Esophagus muscularis mucosa (tissue), 4 donors: ENCODE results near the gene SORCS2. TPM values are rescaled to one million over a fixed set of nuclear protein-coding genes. Genes with fewer than 3 reads are reported as not detected.

Experiments used
- DNase-seq: peaks from one replicate; pipeline ENCODE4 v3.0.0-alpha.2; 2017; ENCODE audit errors: extremely low spot score
- H3K27ac ChIP-seq, 4 donors: fragments of 200-600 bp; sonication (generic); replicated peaks in 1 of 4; 1 replicate in 3 of 4; 2 replicates in 1 of 4; pipeline ENCODE4 v1.5.1; 2016 to 2019; ENCODE audit warnings: mild to moderate bottlenecking in 1 of 4
- H3K27me3 ChIP-seq, 4 donors: fragments of 200-600 bp; sonication (generic); one replicate each; pipeline versions ENCODE4 v1.5.1 to v1.6.0; 2016 to 2019
- H3K36me3 ChIP-seq, 4 donors: fragments of 200-600 bp; sonication (generic); one replicate each; pipeline ENCODE4 v1.5.1; 2016 to 2019
- H3K4me1 ChIP-seq, 4 donors: fragments of 200-600 bp; sonication (generic); one replicate each; pipeline ENCODE4 v1.5.1; 2016 to 2019
- H3K4me3 ChIP-seq, 4 donors: fragments of 200-600 bp; sonication (generic); 1 replicate in 2 of 4; 2 replicates in 2 of 4; pipeline ENCODE4 v1.5.1; 2016 to 2019; ENCODE audit warnings: mild to moderate bottlenecking in 4 of 4, moderate library complexity in 1 of 4
- H3K9me3 ChIP-seq, 4 donors: fragments of 200-600 bp; sonication (generic); 1 replicate in 3 of 4; 2 replicates in 1 of 4; pipeline ENCODE4 v1.5.1; 2016 to 2019
- EP300 ChIP-seq: sonication (generic); formaldehyde crosslinking; IDR thresholded peaks from one replicate; pipeline ENCODE4 v1.6.1; 2017; ENCODE audit warnings: antibody characterized with exemption
- POLR2A ChIP-seq: fragments of 450-650 bp; IDR thresholded peaks from one replicate; pipeline ENCODE4 v1.6.1; 2017; ENCODE audit warnings: antibody characterized with exemption, moderate library complexity, mild to moderate bottlenecking, low read depth
- POLR2AphosphoS5 ChIP-seq, 2 donors: sonication (generic); formaldehyde crosslinking; IDR thresholded peaks; one replicate each; pipeline ENCODE4 v1.6.1; 2017; ENCODE audit warnings: antibody characterized with exemption in 2 of 2
- WGBS: methylation state at CpG from one replicate; pipeline ENCODE4 v1.1.5; 2018; 5-methylcytosine and 5-hydroxymethylcytosine counted together
- intact Hi-C: fragments of 100-400 bp; cut with DNase I; formaldehyde crosslinking; loops from one replicate; pipeline ENCODE4 v1.15.1; 2023
- total RNA-seq, 4 donors: library from RNA; depleted of rRNA; stranded (reverse); fragments of >200 nt; gene quantifications; one replicate each; pipeline versions ENCODE4 v1.1.0 to v1.2.1, GENCODE V29; 2016
- TF ChIP-seq, protein P1 (sequence below), 3 experiments: fragments of 200-600 bp in 2 of 3; fragments of 450-650 bp in 1 of 3; sonication (generic) in 2 of 3; IDR thresholded peaks; one replicate each; pipeline ENCODE4 v1.5.1; 2017 to 2019; ENCODE audit warnings: antibody characterized with exemption in 3 of 3, mild to moderate bottlenecking in 2 of 3, moderate library complexity in 1 of 3

SORCS2 gene
- total RNA-seq, 4 donors from 2014 or later, result 3.3 to 10.1 (median 4.3) TPM

DNA sequence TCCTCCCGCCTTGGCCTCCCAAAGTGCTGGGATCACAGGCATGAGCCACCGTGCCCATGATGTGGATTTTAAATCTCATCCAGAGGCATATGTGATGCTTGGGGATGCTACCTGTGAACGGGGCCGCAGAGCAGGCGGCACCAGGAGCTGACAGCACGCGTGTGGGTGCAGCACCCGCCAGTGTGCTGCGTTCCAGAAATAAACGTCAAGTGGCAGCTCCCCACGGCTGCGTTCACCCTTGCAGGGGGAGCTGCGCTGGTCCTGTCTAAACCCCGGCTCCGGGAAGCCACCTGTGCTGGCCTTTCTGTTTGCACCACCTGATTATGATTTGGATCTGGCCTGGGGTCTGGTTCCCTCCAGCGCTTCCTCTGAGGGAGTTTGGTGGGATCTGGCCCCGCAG lies 77.8 kb downstream of the SORCS2 start:
- no peaks in the 10 kb centered on the region for H3K36me3 ChIP-seq
- no peaks in the 10 kb centered on the region for H3K4me1 ChIP-seq
- 100% methylated on average over 4 of the region's 17 CpGs for WGBS
- H3K27ac ChIP-seq, result no peak overlapping the region
- H3K4me3 ChIP-seq, result no peak overlapping the region
- H3K27me3 ChIP-seq, result no peaks in the 10 kb centered on the region
- intact Hi-C loops, result no loop called here
- DNase-seq, result no peak
- H3K9me3 ChIP-seq, result no peaks in the 10 kb centered on the region
- TF ChIP-seq, protein P1, sequence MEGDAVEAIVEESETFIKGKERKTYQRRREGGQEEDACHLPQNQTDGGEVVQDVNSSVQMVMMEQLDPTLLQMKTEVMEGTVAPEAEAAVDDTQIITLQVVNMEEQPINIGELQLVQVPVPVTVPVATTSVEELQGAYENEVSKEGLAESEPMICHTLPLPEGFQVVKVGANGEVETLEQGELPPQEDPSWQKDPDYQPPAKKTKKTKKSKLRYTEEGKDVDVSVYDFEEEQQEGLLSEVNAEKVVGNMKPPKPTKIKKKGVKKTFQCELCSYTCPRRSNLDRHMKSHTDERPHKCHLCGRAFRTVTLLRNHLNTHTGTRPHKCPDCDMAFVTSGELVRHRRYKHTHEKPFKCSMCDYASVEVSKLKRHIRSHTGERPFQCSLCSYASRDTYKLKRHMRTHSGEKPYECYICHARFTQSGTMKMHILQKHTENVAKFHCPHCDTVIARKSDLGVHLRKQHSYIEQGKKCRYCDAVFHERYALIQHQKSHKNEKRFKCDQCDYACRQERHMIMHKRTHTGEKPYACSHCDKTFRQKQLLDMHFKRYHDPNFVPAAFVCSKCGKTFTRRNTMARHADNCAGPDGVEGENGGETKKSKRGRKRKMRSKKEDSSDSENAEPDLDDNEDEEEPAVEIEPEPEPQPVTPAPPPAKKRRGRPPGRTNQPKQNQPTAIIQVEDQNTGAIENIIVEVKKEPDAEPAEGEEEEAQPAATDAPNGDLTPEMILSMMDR (IDR thresholded peaks at IDR 0.05), result no peak
- no peak for TF ChIP-seq POLR2AphosphoS5 (IDR thresholded peaks at IDR 0.05)
- no peak for TF ChIP-seq POLR2A
- TF ChIP-seq EP300, result no peak

DNA sequence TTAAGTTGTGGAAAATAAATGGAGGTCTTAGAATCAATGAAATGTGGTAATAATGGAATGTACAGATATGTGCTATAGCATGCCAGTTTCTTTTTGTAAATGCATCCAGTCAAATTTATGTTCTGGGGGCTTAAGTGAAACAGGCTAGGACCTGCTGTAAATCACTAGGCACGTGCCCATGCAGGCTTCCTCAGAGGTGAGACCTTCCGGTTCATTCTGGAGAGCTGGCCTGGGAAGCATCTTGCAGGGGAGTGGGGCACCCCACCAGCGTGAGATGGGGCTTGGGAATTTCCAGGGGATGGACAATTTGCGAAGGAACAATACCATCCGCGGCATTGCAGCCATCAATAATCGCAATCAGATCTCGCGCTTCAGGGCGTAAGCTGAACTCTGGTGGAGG lies 80.1 kb downstream of the SORCS2 start:
- peaks cover 0 to 12% (median 5%) of the 10 kb centered on the region in 4 donors for H3K4me1 ChIP-seq
- TF ChIP-seq, protein P1 (IDR thresholded peaks at IDR 0.05), result no peak
- TF ChIP-seq POLR2AphosphoS5 (IDR thresholded peaks at IDR 0.05) (no peak), EP300 (no peak), POLR2A (no peak)
- intact Hi-C loops, result no loop called here
- H3K27ac ChIP-seq, result no peak overlapping the region
- no peak for DNase-seq
- no peaks in the 10 kb centered on the region for H3K9me3 ChIP-seq
- H3K36me3 ChIP-seq, result no peaks in the 10 kb centered on the region
- 82% methylated on average over 10 of the region's 10 CpGs for WGBS
- no peaks in the 10 kb centered on the region for H3K27me3 ChIP-seq
- H3K4me3 ChIP-seq, result no peak overlapping the region

DNA sequence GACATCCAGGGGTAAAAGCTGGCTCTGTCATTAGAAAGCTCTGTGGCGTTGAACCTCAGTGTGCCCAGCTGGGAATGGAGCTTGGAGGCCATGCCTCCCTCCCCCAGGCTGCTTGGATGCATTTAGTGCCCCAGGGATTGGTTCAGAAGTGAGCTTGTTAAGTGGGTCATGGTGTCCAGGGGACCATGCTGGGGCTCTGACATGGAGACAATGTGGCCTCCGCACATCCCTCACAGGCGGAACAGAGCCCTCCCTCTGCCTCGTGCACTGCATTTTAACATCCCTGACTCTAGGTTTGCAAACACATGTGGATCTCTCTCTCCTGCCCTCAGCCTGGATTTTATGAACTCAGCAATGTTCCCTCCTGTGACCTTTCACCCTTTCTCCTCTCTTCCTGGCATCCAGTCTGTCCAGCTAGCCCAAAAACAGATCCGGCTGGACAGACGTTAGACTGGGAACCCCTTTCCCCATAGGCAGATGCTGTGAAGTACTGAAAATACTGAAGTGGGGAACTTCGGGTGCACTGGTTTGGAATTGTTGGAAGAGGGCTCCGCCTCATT lies 81.5 kb downstream of the SORCS2 start:
- Histone ChIP-seq H3K4me3 (no peak overlapping the region), H3K9me3 (no peaks in the 10 kb centered on the region), H3K36me3 (no peaks in the 10 kb centered on the region), H3K4me1 (peaks cover 0 to 12% (median 5%) of the 10 kb centered on the region in 4 donors), H3K27ac (no peak overlapping the region), H3K27me3 (no peaks in the 10 kb centered on the region)
- 82% methylated on average over 8 of the region's 8 CpGs for WGBS
- intact Hi-C loops, result no loop called here
- no peak for DNase-seq
- TF ChIP-seq EP300, result no peak
- TF ChIP-seq POLR2AphosphoS5 (IDR thresholded peaks at IDR 0.05), result no peak
- TF ChIP-seq POLR2A, result no peak
- TF ChIP-seq, protein P1 (IDR thresholded peaks at IDR 0.05), result no peak

DNA sequence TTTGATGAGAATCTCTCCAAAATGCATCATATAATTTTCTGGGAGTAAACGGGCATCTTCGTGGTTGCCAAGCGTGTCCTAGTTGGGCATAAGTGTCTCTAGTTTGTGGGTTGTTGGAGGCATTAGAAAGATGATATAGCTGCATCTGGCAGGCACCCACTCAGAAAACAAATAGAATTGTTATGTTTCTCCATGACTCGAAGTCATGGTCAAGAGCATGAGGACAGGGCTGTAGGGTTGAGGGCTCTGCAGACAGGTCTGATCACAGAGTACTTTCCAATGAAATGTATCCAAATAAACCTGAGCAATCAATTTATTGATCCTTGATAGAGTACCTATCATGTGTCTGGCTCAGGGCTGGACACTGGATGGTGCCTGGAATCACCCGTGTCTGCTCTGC lies 82.7 kb downstream of the SORCS2 start:
- Histone ChIP-seq H3K9me3 (no peaks in the 10 kb centered on the region), H3K27me3 (no peaks in the 10 kb centered on the region), H3K36me3 (no peaks in the 10 kb centered on the region), H3K4me1 (peaks cover 0 to 12% (median 7%) of the 10 kb centered on the region in 4 donors), H3K4me3 (no peak overlapping the region), H3K27ac (no peak overlapping the region)
- DNase-seq, result no peak
- intact Hi-C loops, result no loop called here
- WGBS, result 94% methylated on average over 5 of the region's 5 CpGs
- TF ChIP-seq EP300, result no peak
- no peak for TF ChIP-seq POLR2AphosphoS5 (IDR thresholded peaks at IDR 0.05)
- TF ChIP-seq, protein P1 (IDR thresholded peaks at IDR 0.05), result no peak
- TF ChIP-seq POLR2A, result no peak
